Loucy (cell line): ENCODE results near the gene RELL2.

Experiments used
- H2AFZ ChIP-seq: fragments of 200-600 bp; sonication (generic); 2 replicates; pipeline ENCODE4 v1.6.0; 2016; ENCODE audit warnings: antibody characterized with exemption, mild to moderate bottlenecking, low read length, moderate library complexity
- H3F3A ChIP-seq: fragments of 200-600 bp; 2 replicates; pipeline ENCODE4 v1.6.0; 2016; ENCODE audit warnings: antibody characterized with exemption, low read depth, mild to moderate bottlenecking
- H3K27me3 ChIP-seq: fragments of 200-600 bp; sonication (generic); 2 replicates; pipeline ENCODE4 v1.6.1; 2014; ENCODE audit warnings: low read length, mild to moderate bottlenecking; ENCODE audit not compliant: insufficient read depth, poor library complexity, severe bottlenecking
- H3K36me3 ChIP-seq: fragments of 200-600 bp; sonication (generic); 2 replicates; pipeline ENCODE4 v1.6.1; 2016; ENCODE audit warnings: low read length; ENCODE audit not compliant: insufficient read depth
- H3K4me1 ChIP-seq: fragments of 200-600 bp; sonication (generic); 2 replicates; pipeline ENCODE4 v1.5.1; 2014; ENCODE audit warnings: low read length, mild to moderate bottlenecking; ENCODE audit not compliant: insufficient read depth, poor library complexity, severe bottlenecking
- H3K4me2 ChIP-seq: fragments of 200-600 bp; sonication (generic); 2 replicates; pipeline ENCODE4 v1.6.0; 2014; ENCODE audit warnings: antibody characterized with exemption, low read length, low read depth, mild to moderate bottlenecking; ENCODE audit not compliant: poor library complexity, severe bottlenecking
- H3K4me3 ChIP-seq: fragments of 200-600 bp; sonication (generic); 2 replicates; pipeline ENCODE4 v1.5.1; 2014; ENCODE audit warnings: low read length, mild to moderate bottlenecking, mixed read lengths; ENCODE audit not compliant: poor library complexity, severe bottlenecking
- H3K79me2 ChIP-seq: fragments of 200-600 bp; sonication (generic); 2 replicates; pipeline ENCODE4 v1.6.1; 2014; ENCODE audit warnings: low read length; ENCODE audit not compliant: insufficient read depth
- H3K9ac ChIP-seq: fragments of 200-600 bp; sonication (generic); 2 replicates; pipeline ENCODE4 v1.6.0; 2014; ENCODE audit warnings: mild to moderate bottlenecking, low read depth, low read length, moderate library complexity; ENCODE audit not compliant: poor library complexity, severe bottlenecking
- H3K9me2 ChIP-seq: fragments of 200-600 bp; sonication (generic); replicated peaks from 2 replicates; pipeline ENCODE4 v1.6.1; 2016; ENCODE audit warnings: low read depth, low read length, mixed read lengths
- H3K9me3 ChIP-seq: fragments of 200-600 bp; sonication (generic); 2 replicates; pipeline ENCODE4 v1.6.1; 2014; ENCODE audit warnings: mild to moderate bottlenecking, antibody characterized with exemption, low read length, low read depth; ENCODE audit not compliant: insufficient read depth
- H4K20me1 ChIP-seq: fragments of 200-600 bp; sonication (generic); 2 replicates; pipeline ENCODE4 v1.6.0; 2014; ENCODE audit warnings: antibody characterized with exemption, low read length, mild to moderate bottlenecking; ENCODE audit not compliant: insufficient read depth, poor library complexity, severe bottlenecking
- CTCF ChIP-seq: fragments of 200-600 bp; sonication (generic); conservative IDR thresholded peaks from 2 replicates; pipeline ENCODE4 v1.5.1; 2014; ENCODE audit warnings: mild to moderate bottlenecking, antibody characterized with exemption, low read length
- EZH2phosphoT487 ChIP-seq: fragments of 200-600 bp; IDR thresholded peaks from 2 replicates; pipeline ENCODE4 v1.6.1; 2018; ENCODE audit warnings: antibody characterized with exemption, mild to moderate bottlenecking, moderate library complexity, borderline replicate concordance

Gene RELL2

GRCh38 chr5:141602606-141603005 is 34.2 kb upstream of the RELL2 start:
- Histone ChIP-seq H3K4me2 (peak overlapping the region; percentile 52), H2AFZ (no peak overlapping the region), H3K27me3 (no peaks in the 10 kb centered on the region), H3K4me1 (peaks cover 81% of the 10 kb centered on the region), H3K9me2 (no peaks in the 10 kb centered on the region), H3K4me3 (peak overlapping the region; percentile 30), H3K9me3 (no peaks in the 10 kb centered on the region), H3K36me3 (no peaks in the 10 kb centered on the region; the same call in 1 of the 2 replicates), H3K79me2 (peaks cover 86% of the 10 kb centered on the region), H3K9ac (peak overlapping the region; percentile 25), H4K20me1 (peaks cover 61% of the 10 kb centered on the region), H3F3A (peaks cover 24% of the 10 kb centered on the region)
- TF ChIP-seq EZH2phosphoT487, result no peak
- no peak for TF ChIP-seq CTCF

GRCh38 chr5:141603923-141604717 is 32.7 kb upstream of the RELL2 start:
- Histone ChIP-seq H3K27me3 (no peaks in the 10 kb centered on the region), H3K36me3 (no peaks in the 10 kb centered on the region; the same call in 1 of the 2 replicates), H2AFZ (no peak overlapping the region), H3K4me2 (peak overlapping the region; percentile 52), H3K9me3 (no peaks in the 10 kb centered on the region), H3K9ac (peak overlapping the region; percentile 25), H3K79me2 (peaks cover 86% of the 10 kb centered on the region), H3K4me1 (peaks cover 81% of the 10 kb centered on the region), H3K4me3 (peak overlapping the region; percentile 43), H3F3A (peaks cover 28% of the 10 kb centered on the region), H3K9me2 (no peaks in the 10 kb centered on the region), H4K20me1 (peaks cover 46% of the 10 kb centered on the region)
- TF ChIP-seq EZH2phosphoT487 (no peak), CTCF (no peak)

GRCh38 chr5:141605523-141606277 is 31.1 kb upstream of the RELL2 start:
- peak overlapping the region; percentile 73 for H3K4me2 ChIP-seq
- peaks cover 86% of the 10 kb centered on the region for H3K79me2 ChIP-seq
- H3K9me3 ChIP-seq, result no peaks in the 10 kb centered on the region
- no peak overlapping the region for H2AFZ ChIP-seq
- peak overlapping the region; percentile 73 for H3K9ac ChIP-seq
- H3F3A ChIP-seq, result peaks cover 30% of the 10 kb centered on the region
- H3K9me2 ChIP-seq, result no peaks in the 10 kb centered on the region
- H3K36me3 ChIP-seq, result no peaks in the 10 kb centered on the region; the same call in 1 of the 2 replicates
- H3K4me3 ChIP-seq, result peak overlapping the region; percentile 60
- no peaks in the 10 kb centered on the region for H3K27me3 ChIP-seq
- TF ChIP-seq CTCF (no peak), EZH2phosphoT487 (no peak)
- peaks cover 80% of the 10 kb centered on the region for H3K4me1 ChIP-seq
- H4K20me1 ChIP-seq, result peaks cover 30% of the 10 kb centered on the region
